Activated CD4-positive, alpha-beta T cell treated with anti-CD3 and anti-CD28 coated beads for 24 hours (primary cell): ENCODE measurements around the gene MGAT3.

Experiments used
- DNase-seq, 2 donors: peaks; one replicate each; pipeline ENCODE4 v3.0.0-alpha.2; 2020; ENCODE audit warnings: low read depth in 2 of 2

The MGAT3 gene

DNA sequence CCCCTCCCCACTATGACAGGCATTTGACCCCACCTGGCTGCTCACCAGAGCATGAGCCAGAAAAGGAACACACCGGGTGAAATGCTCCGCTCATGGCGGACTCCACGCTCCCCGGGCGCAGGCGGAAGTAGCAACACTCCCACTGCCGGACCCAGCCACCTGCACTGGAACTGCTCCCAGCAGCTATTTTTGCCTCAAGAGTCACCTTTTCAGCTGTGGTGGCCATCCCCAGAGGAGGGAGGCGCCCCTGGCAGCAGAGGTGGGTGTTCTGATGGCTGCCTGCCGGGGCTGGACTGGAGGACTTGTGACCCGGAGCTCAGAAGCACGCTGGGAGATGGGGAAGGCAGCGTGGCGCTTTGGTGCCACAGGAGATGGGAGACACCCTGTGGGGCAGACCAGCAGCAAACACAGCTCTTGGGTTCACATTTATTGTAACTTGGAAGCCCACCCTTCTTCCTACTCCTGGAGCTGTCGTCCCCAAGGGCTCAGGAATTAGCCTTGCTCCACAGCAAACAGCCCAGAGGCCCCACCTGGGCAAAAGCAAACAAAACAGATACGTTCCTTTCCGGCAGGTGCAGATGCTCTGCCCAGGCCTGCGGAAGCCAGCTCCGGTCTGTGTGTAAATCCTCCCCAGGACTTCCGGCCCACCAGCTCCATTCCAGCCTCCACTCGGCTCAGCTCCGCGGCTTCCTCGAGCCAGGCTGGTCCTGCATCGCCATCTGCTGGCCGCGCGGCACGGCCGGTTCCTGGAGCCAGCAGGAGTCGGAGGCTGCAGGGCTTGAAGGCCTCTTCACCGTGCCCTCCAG lies 72.1 kb downstream of the MGAT3 start:
- DNase-seq = peak; percentile 86 to 88

DNA sequence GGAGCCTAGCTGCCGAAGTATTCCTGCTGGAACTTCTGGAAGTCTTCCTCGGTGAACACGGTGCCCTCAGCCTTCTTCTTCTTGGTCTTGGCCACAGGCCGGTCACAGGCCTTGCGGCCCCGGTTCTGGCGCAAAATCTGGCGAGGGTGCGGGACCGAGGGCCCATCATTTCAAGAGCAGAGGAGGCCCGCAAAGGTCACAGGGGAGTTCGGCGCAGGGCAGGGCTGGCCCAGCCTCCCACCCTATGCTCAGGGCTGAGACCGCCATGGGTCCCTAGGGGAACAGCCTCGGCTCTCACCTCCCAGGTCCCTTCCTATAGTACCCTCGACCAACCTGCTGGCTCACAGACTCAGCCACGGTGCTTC lies 72.7 kb downstream of the MGAT3 start:
- DNase-seq = no peak

DNA sequence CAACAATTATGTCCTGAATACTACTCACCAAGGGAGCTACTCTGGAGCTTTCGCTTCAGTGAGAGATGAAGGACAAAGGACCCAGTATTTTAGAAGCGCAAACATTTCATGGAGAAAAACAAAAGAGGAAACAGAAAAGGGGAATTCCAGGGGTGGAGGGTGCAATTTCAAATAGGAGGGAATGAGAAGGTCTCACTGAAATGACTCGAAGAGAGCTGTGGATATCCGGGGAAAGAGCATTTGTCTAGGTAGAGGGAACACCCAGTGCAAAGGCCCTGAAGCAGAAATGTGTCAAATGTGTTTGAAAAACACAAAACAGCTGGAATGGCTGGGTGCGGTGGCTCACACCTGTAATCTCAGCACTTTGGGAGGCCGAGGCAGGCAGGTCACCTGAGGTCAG lies 73.3 kb downstream of the MGAT3 start:
- DNase-seq = no peak

GRCh38 chr22:39530692-39531331 lies 74.0 kb downstream of the MGAT3 start:
- no peak for DNase-seq

DNA sequence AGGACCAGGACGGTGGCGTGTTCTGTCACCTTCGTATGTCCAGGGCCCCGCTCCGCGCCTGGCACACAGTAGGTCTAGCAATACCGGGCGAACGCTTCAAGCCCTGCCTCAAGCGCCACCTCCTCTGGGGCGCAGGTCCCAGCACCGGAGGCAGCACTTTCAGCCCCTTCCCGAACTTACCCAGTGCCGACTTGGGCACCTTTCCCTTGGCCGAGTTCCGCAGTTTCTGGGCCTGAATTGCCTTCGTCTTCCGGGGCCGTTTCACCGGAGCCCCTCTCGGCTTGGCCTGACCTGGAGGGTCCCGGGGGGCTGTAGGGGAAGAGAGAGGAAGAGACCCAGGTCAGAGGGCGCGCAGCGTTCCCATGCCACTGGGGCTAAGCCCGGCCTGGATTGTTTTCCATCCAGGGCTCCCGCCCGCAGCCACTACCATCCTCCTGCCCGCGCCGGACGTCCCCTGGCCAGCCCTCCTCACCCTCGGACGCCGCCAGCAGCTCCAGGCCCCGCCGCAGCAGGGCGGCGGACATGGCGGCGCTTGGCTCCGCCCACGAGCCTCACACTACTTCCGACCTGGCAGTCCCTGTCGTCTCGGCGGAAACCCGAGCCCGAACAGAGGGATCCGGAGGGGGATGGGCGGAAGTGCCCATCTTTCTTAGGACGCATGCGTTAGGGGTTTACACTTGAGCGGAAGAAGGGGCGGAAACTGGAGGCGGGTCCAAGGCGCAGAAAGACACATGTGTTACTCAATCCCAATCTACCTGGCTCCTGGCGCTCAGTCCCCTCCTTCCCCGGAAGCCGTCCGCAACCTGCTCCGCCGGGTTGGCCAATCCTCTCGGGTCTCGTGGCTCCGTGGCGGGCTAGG lies 75.6 kb downstream of the MGAT3 start, which contains the start of gene RPS19BP1:
RPS19BP1 (minus strand) TSS at position 534 of the 859 bp plus-strand sequence; CDS start at position 524, 10 bp downstream.
- peak; percentile 99 for DNase-seq

DNA sequence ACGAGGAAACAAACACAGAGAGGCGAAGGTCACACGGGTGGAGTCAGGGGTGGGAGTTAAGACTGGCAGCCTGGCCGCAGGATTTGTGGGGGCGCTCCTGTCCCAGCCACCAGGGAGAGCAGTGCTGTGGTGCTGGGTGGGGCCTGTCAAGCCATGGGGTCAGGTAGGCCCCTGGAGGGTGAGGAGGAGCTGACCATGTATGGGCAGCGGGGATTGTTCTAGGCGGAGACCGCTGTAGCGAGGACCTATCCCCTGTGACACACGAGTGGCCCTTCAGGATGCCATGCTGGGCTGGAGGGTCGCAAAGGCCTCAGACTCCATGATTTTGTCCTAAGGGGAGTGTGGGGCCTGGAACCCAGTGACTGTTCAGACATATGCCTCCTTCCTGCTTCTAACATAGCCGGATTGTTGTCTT lies 77.3 kb downstream of the MGAT3 start:
- DNase-seq = no peak

DNA sequence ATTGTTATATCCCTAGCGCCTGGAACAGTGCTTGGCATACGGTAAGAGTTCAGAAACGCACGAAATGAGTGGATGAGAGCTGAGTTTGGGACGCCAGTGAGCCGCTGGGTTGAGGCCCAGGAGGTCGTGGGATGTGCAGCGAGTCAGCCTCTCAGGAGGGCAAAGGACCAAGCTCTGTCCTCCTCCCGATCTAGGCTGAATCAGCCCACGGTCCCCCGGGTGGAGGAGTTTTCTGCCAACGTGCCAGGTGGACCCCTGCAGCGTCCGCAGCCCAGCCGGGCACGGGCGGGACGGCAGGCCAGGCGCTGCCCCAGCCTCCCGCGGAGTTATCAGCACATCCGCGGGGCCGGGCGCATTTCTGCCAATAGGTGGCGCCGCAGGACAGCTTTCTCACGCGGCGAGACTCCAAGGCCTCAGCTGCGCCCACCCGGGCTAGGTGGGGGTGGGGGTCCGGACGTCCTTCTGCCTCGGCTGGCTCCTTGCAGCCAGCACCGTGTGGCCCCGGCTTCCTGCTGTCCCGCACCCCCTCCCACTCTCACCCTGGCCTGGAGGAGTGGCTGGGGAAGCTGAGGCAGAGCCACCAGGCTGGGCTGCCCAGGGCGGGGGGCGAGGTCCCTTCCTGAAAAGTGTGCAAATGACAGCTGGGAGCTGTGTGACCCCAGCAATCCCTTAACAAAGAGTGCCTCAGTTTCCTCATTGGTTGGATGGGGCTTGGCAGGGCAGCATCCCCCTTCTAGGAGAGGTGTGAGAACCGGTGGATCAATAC lies 78.0 kb downstream of the MGAT3 start:
- DNase-seq = peak; percentile 71 to 82

GRCh38 chr22:39535357-39535725 lies 78.5 kb downstream of the MGAT3 start:
- no peak for DNase-seq

DNA sequence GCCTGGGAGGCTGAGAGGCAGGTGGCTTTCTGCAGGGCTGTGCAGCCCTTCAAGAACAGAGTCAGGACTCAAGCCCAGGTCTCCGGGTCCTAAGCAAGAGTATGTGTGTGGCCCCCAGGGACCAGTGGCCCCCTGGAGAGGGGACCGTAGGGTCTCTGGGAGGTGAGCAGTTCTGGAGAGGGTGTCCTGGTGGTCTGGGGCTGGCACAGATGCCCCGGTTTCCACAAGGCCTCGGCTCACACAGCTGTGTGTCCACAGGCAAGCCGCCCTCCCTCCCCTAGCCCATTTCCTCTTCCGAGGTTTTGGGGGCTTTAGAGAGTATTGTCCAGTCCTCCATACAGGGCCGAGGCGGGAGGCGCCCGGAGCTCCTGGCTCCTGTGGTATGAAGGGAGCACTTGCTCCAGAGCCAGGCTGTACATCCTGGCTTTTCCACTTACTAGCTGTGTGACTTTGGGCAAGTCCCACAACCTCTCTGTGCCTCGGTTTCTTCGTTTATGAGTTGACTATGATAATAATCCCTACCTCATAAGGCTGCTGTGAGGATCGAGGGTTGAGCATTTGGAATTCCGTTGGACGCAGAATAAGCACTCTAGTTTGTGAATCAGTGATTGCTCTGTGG lies 79.1 kb downstream of the MGAT3 start:
- no peak for DNase-seq

DNA sequence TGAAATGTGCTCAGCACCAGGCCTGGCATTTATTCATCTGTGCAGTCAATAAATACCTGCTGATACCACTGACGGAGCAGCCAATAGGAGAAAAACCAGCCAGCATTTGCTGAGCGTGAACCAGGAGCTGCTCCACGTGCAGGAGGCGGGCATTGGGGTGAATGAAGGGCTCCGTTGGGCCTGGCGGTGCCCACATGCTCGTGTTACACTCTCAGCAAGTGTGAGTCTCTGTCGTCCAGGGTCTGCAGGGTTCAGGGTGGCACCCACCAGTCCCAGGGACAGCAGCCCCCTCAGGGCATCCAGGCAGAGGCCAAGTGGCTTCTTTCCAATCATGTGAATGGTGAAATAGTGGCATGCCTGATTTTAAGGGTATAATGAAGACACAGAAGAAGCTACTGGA lies 79.9 kb downstream of the MGAT3 start:
- no peak for DNase-seq

- no peak for DNase-seq
Measured at GRCh38 chr22:39537975-39538374, 81.2 kb downstream of the MGAT3 start.
